ENCODE measurements around the gene TTC32. TPM values are rescaled to one million over a fixed set of nuclear protein-coding genes. Genes with fewer than 3 reads are reported as not detected.

The TTC32 gene
- total RNA-seq, 1 donor from 2014 or later: 15.3 TPM

- Mint-ChIP-seq H3K4me3 (ENCODE audit: unreplicated experiment) (peak overlapping the region; percentile 90), H3K9me3 (ENCODE audit: unreplicated experiment) (peaks cover 8% of the 10 kb centered on the region), H3K27ac (ENCODE audit: unreplicated experiment) (peak overlapping the region; percentile 99), H3K36me3 (ENCODE audit: unreplicated experiment) (no peaks in the 10 kb centered on the region), H3K27me3 (ENCODE audit: unreplicated experiment) (peaks cover 3% of the 10 kb centered on the region), H3K4me1 (ENCODE audit: low read depth, unreplicated experiment) (peaks cover 11% of the 10 kb centered on the region)
- DNase-seq: no peak
- TF ChIP-seq, protein P1, sequence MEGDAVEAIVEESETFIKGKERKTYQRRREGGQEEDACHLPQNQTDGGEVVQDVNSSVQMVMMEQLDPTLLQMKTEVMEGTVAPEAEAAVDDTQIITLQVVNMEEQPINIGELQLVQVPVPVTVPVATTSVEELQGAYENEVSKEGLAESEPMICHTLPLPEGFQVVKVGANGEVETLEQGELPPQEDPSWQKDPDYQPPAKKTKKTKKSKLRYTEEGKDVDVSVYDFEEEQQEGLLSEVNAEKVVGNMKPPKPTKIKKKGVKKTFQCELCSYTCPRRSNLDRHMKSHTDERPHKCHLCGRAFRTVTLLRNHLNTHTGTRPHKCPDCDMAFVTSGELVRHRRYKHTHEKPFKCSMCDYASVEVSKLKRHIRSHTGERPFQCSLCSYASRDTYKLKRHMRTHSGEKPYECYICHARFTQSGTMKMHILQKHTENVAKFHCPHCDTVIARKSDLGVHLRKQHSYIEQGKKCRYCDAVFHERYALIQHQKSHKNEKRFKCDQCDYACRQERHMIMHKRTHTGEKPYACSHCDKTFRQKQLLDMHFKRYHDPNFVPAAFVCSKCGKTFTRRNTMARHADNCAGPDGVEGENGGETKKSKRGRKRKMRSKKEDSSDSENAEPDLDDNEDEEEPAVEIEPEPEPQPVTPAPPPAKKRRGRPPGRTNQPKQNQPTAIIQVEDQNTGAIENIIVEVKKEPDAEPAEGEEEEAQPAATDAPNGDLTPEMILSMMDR (IDR thresholded peaks at IDR 0.05; ENCODE audit: partially characterized antibody, unreplicated experiment): no peak
These were observed 1.5 kb downstream of the TTC32 start for GRCh38 chr2:19899985-19900930.

- no peak overlapping the region for H3K27ac Mint-ChIP-seq (ENCODE audit: unreplicated experiment)
- TF ChIP-seq, protein P1 (IDR thresholded peaks at IDR 0.05; ENCODE audit: partially characterized antibody, unreplicated experiment): no peak
- peaks cover 8% of the 10 kb centered on the region for H3K9me3 Mint-ChIP-seq (ENCODE audit: unreplicated experiment)
- DNase-seq: no peak
- no peaks in the 10 kb centered on the region for H3K36me3 Mint-ChIP-seq (ENCODE audit: unreplicated experiment)
- no peak overlapping the region for H3K4me3 Mint-ChIP-seq (ENCODE audit: unreplicated experiment)
- H3K4me1 Mint-ChIP-seq (ENCODE audit: low read depth, unreplicated experiment): peaks cover 11% of the 10 kb centered on the region
- H3K27me3 Mint-ChIP-seq (ENCODE audit: unreplicated experiment): peaks cover 5% of the 10 kb centered on the region
These were observed 3.0 kb downstream of the TTC32 start for GRCh38 chr2:19898592-19899329.

GRCh38 chr2:19897623-19898245, 4.0 kb downstream of the TTC32 start:
- TF ChIP-seq, protein P1 (IDR thresholded peaks at IDR 0.05; ENCODE audit: partially characterized antibody, unreplicated experiment): no peak
- Mint-ChIP-seq H3K27ac (ENCODE audit: unreplicated experiment) (no peak overlapping the region), H3K4me1 (ENCODE audit: low read depth, unreplicated experiment) (peaks cover 9% of the 10 kb centered on the region), H3K4me3 (ENCODE audit: unreplicated experiment) (no peak overlapping the region), H3K27me3 (ENCODE audit: unreplicated experiment) (peaks cover 5% of the 10 kb centered on the region), H3K9me3 (ENCODE audit: unreplicated experiment) (peaks cover 8% of the 10 kb centered on the region), H3K36me3 (ENCODE audit: unreplicated experiment) (no peaks in the 10 kb centered on the region)
- no peak for DNase-seq

GRCh38 chr2:19895535-19895934, 6.2 kb downstream of the TTC32 start:
- Mint-ChIP-seq H3K9me3 (ENCODE audit: unreplicated experiment) (no peaks in the 10 kb centered on the region), H3K27ac (ENCODE audit: unreplicated experiment) (no peak overlapping the region), H3K27me3 (ENCODE audit: unreplicated experiment) (peaks cover 2% of the 10 kb centered on the region), H3K36me3 (ENCODE audit: unreplicated experiment) (no peaks in the 10 kb centered on the region), H3K4me3 (ENCODE audit: unreplicated experiment) (no peak overlapping the region), H3K4me1 (ENCODE audit: low read depth, unreplicated experiment) (peaks cover 14% of the 10 kb centered on the region)
- no peak for DNase-seq
- TF ChIP-seq, protein P1 (IDR thresholded peaks at IDR 0.05; ENCODE audit: partially characterized antibody, unreplicated experiment): no peak
